ENCODE measurements around the gene POLA1.

DNA sequence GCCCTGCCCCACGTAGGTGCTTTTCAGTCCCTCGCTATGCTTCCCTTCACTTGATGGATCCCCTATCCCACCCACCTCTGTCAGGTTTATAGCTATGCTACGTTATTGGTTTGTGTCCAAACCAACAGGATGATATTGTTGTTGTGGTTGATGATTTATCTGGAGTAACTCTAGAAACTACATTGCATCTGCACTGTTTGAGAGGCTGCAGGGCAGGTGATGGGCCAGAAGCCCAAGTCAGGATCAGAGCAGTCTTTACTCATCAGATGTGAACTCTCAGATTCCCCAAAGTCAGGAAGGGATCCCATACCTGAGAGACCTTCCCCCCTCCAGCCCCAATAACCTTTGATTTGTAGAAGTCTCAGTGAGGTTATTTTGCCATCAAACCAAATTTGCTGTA, 287.3 kb downstream of the POLA1 start:
- TF ChIP-seq EZH2 (IDR thresholded peaks at IDR 0.05): no peak
- TF ChIP-seq, protein P1, sequence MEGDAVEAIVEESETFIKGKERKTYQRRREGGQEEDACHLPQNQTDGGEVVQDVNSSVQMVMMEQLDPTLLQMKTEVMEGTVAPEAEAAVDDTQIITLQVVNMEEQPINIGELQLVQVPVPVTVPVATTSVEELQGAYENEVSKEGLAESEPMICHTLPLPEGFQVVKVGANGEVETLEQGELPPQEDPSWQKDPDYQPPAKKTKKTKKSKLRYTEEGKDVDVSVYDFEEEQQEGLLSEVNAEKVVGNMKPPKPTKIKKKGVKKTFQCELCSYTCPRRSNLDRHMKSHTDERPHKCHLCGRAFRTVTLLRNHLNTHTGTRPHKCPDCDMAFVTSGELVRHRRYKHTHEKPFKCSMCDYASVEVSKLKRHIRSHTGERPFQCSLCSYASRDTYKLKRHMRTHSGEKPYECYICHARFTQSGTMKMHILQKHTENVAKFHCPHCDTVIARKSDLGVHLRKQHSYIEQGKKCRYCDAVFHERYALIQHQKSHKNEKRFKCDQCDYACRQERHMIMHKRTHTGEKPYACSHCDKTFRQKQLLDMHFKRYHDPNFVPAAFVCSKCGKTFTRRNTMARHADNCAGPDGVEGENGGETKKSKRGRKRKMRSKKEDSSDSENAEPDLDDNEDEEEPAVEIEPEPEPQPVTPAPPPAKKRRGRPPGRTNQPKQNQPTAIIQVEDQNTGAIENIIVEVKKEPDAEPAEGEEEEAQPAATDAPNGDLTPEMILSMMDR (IDR thresholded peaks at IDR 0.05): no peak
- TF ChIP-seq EZH2phosphoT487 (IDR thresholded peaks at IDR 0.05): no peak

All from neural progenitor cell (in vitro differentiated cells).